Panc1 (cell line): ENCODE results near the gene ECI1. TPM values are rescaled to one million over a fixed set of nuclear protein-coding genes. Genes with fewer than 3 reads are reported as not detected.
A peak's percentile ranks its signal among the peaks of the same experiment; 100 is the strongest.

Experiments
- ATAC-seq: fragments of 200-7000 bp; cut with Tn5 transposase; 2 replicates; pipeline ENCODE4 v1.9.1; 2020; ENCODE audit warnings: mild to moderate bottlenecking, moderate library complexity
- BruUV-seq: library from RNA; stranded (reverse); fragments of 400-500 nt; replicated peaks from 2 replicates; lab custom pipeline; 2021; lab: Mats Ljungman, UMichigan
- CTCF ChIA-PET: fragments of 300-600 bp; sonication (Branson Sonifier 250); formaldehyde crosslinking; loops from one replicate; lab custom pipeline; 2022; ENCODE audit warnings: antibody characterized with exemption; lab: Charles Lee
- POLR2A ChIA-PET: fragments of 300-600 bp; sonication (Branson Sonifier 250); formaldehyde crosslinking; loops from one replicate; lab custom pipeline; 2022; ENCODE audit warnings: antibody characterized with exemption; lab: Charles Lee
- DNase-seq: peaks from one replicate; pipeline ENCODE4 v3.0.0-alpha.2; 2010; ENCODE audit warnings: low read depth, low spot score
- H3K27ac ChIP-seq: 2 replicates; pipeline ENCODE4 v1.5.1; 2011; ENCODE audit warnings: mild to moderate bottlenecking, low read length, inconsistent platforms
- H3K27me3 ChIP-seq: fragments of 200-500 bp; sonication (Bioruptor generic); 2 replicates; pipeline ENCODE4 v1.6.0; 2014; ENCODE audit warnings: low read length, inconsistent platforms; ENCODE audit not compliant: control insufficient read depth, insufficient read depth
- H3K36me3 ChIP-seq: fragments of 200-500 bp; sonication (Bioruptor generic); 2 replicates; pipeline ENCODE4 v1.5.1; 2014; ENCODE audit warnings: inconsistent platforms, mild to moderate bottlenecking, low read length, moderate library complexity; ENCODE audit not compliant: control insufficient read depth, insufficient read depth
- H3K4me1 ChIP-seq: 2 replicates; pipeline ENCODE4 v1.5.1; 2011; ENCODE audit warnings: inconsistent platforms, mild to moderate bottlenecking, low read length, moderate library complexity; ENCODE audit not compliant: control insufficient read depth, insufficient read depth
- H3K4me3 ChIP-seq, 2 experiments: 2 replicates each; pipeline ENCODE4 v1.5.1; 2011 to 2012; ENCODE audit warnings: low read depth in 2 of 2, low read length in 2 of 2, mild to moderate bottlenecking in 2 of 2, inconsistent platforms in 1 of 2, moderate library complexity in 1 of 2
- H3K9me3 ChIP-seq: fragments of 200-500 bp; sonication (Bioruptor generic); 2 replicates; pipeline ENCODE4 v1.5.1; 2014; ENCODE audit warnings: low read depth, mild to moderate bottlenecking, inconsistent platforms, low read length, moderate library complexity; ENCODE audit not compliant: control insufficient read depth, insufficient read depth
- POLR2AphosphoS5 ChIP-seq: IDR thresholded peaks from 2 replicates; pipeline ENCODE4 v1.6.1; 2012; ENCODE audit warnings: mild to moderate bottlenecking, low read depth, low read length, moderate library complexity
- SIN3A ChIP-seq: IDR thresholded peaks from 2 replicates; pipeline ENCODE4 v1.6.1; 2012; ENCODE audit warnings: low read depth, mild to moderate bottlenecking, low read length, moderate library complexity, borderline replicate concordance; ENCODE audit not compliant: insufficient read depth
- TCF7L2 ChIP-seq: IDR thresholded peaks from 2 replicates; pipeline ENCODE4 v1.6.1; 2011; ENCODE audit warnings: mild to moderate bottlenecking, low read depth, low read length, inconsistent platforms
- in situ Hi-C: cut with HindIII; loops from 2 replicates; pipeline ENCODE4 v1.10.0; 2016; ENCODE audit warnings: low sequenced_read_pairs, low pct_unique_long_range_greater_than_20kb
- intact Hi-C: fragments of 100-400 bp; cut with micrococcal nuclease; formaldehyde crosslinking; loops from one replicate; pipeline ENCODE4 v1.10.0; 2022; ENCODE audit not compliant: unreplicated experiment
- total RNA-seq: library from RNA; stranded (reverse); gene quantifications from one replicate; pipeline ENCODE4 v1.2.1, GENCODE V29; 2021; ENCODE audit not compliant: unreplicated experiment
- TF ChIP-seq, protein P1 (sequence below), 2 experiments: IDR thresholded peaks; 2 replicates each; pipeline ENCODE4 v1.6.1; 2011 to 2012; ENCODE audit warnings: low read depth in 2 of 2, control low read depth in 1 of 2, low read length in 1 of 2, mild to moderate bottlenecking in 1 of 2, moderate library complexity in 1 of 2; ENCODE audit not compliant: insufficient read depth in 1 of 2
- TF ChIP-seq, protein P2 (sequence below): fragments of 450-650 bp; IDR thresholded peaks from 2 replicates; pipeline ENCODE4 v1.5.1; 2017; ENCODE audit warnings: mild to moderate bottlenecking

Gene ECI1
- total RNA-seq, 1 experiment from 2014 or later, result 117 TPM

DNA sequence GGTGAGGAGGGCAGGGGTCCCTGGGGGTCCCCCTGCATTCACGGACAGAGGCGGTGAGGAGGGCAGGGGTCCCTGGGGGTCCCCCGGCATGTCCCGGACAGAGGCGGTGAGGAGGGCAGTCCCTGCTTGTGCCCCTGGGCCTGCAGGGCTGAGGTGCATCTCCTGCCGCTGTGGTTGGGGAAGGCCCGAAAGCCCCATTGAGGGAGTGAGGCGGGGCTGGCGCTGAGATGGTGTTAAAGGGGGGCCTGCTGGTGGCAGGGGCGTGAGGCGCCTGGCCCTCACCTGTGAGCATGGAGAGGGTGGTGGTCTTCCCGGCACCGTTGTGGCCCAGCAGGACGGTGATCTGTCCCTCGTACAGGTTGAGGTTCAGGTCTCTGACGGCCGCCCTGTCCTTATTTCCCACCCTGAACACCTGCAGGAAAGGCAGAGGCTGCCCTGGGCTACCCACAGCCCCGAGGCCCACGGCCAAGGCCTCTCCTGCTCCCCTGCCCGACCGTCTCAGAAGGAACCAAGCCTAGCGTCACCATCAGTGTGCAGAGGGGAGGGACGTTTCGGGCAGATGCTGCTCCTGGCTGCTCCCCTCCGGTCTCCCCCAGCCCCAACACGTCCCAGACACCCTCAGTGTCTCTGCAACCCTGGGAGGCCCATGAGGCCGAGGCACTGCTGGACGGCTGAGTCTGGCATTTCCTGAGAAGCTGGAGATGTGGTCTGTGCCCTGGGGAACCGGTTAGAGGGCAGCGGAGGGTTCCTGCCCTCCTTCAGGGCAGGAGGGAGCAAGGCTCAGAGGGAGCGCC is 47.9 kb upstream of the ECI1 start:
- H3K4me1 ChIP-seq, result no peaks in the 10 kb centered on the region
- no peaks in the 10 kb centered on the region for H3K9me3 ChIP-seq
- intact Hi-C loops (no loop called here), in situ Hi-C loops (no loop called here)
- H3K27me3 ChIP-seq, result no peaks in the 10 kb centered on the region
- no peak for TF ChIP-seq POLR2AphosphoS5
- TF ChIP-seq TCF7L2, result no peak
- TF ChIP-seq, protein P1, sequence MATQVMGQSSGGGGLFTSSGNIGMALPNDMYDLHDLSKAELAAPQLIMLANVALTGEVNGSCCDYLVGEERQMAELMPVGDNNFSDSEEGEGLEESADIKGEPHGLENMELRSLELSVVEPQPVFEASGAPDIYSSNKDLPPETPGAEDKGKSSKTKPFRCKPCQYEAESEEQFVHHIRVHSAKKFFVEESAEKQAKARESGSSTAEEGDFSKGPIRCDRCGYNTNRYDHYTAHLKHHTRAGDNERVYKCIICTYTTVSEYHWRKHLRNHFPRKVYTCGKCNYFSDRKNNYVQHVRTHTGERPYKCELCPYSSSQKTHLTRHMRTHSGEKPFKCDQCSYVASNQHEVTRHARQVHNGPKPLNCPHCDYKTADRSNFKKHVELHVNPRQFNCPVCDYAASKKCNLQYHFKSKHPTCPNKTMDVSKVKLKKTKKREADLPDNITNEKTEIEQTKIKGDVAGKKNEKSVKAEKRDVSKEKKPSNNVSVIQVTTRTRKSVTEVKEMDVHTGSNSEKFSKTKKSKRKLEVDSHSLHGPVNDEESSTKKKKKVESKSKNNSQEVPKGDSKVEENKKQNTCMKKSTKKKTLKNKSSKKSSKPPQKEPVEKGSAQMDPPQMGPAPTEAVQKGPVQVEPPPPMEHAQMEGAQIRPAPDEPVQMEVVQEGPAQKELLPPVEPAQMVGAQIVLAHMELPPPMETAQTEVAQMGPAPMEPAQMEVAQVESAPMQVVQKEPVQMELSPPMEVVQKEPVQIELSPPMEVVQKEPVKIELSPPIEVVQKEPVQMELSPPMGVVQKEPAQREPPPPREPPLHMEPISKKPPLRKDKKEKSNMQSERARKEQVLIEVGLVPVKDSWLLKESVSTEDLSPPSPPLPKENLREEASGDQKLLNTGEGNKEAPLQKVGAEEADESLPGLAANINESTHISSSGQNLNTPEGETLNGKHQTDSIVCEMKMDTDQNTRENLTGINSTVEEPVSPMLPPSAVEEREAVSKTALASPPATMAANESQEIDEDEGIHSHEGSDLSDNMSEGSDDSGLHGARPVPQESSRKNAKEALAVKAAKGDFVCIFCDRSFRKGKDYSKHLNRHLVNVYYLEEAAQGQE (IDR thresholded peaks at IDR 0.05; ENCODE audit: insufficient read depth in 1 of 2, low read depth in 2 of 2, low read length in 1 of 2), result no peak
- TF ChIP-seq, protein P2, sequence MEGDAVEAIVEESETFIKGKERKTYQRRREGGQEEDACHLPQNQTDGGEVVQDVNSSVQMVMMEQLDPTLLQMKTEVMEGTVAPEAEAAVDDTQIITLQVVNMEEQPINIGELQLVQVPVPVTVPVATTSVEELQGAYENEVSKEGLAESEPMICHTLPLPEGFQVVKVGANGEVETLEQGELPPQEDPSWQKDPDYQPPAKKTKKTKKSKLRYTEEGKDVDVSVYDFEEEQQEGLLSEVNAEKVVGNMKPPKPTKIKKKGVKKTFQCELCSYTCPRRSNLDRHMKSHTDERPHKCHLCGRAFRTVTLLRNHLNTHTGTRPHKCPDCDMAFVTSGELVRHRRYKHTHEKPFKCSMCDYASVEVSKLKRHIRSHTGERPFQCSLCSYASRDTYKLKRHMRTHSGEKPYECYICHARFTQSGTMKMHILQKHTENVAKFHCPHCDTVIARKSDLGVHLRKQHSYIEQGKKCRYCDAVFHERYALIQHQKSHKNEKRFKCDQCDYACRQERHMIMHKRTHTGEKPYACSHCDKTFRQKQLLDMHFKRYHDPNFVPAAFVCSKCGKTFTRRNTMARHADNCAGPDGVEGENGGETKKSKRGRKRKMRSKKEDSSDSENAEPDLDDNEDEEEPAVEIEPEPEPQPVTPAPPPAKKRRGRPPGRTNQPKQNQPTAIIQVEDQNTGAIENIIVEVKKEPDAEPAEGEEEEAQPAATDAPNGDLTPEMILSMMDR, result no peak
- TF ChIP-seq SIN3A, result no peak
- H3K36me3 ChIP-seq, result no peaks in the 10 kb centered on the region
- ATAC-seq (peak; percentile 45), DNase-seq (no peak)
- ChIA-PET POLR2A (interaction anchor here (0.6 kb wide), 1 partner anchor 10 kb away, joined by 5 read pairs; no protein-coding TSS in a partner anchor), CTCF (no interaction called here)
- H3K4me3 ChIP-seq, result no peak overlapping the region
- H3K27ac ChIP-seq, result no peak overlapping the region
- BruUV-seq, result no TSS peak

DNA sequence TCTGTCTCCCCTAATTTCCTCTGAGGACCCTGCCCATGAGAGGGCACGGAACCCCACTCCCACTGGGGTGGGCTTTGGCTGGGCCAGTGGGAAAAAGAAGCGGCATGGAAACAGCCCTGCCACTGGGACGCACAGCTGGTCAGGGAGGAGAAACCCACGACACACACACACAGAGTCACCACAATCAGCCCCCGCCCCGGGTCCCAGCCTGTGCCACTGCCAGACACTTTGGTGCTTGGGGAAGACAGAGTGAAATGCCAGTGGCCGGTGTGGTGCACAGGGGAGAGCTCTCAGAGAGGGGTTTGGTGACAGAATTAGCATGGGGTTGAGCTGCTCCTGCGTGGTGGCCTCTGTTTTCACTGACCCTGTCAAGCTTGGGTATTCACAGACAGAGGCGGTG is 47.2 kb upstream of the ECI1 start:
- Histone ChIP-seq H3K27me3 (no peaks in the 10 kb centered on the region), H3K36me3 (no peaks in the 10 kb centered on the region), H3K9me3 (no peaks in the 10 kb centered on the region), H3K4me1 (no peaks in the 10 kb centered on the region), H3K4me3 (no peak overlapping the region), H3K27ac (no peak overlapping the region)
- intact Hi-C loops, result no loop called here
- in situ Hi-C loops, result no loop called here
- no peak for DNase-seq
- TF ChIP-seq TCF7L2 (no peak), SIN3A (no peak), POLR2AphosphoS5 (no peak)
- TF ChIP-seq, protein P2, result no peak
- TF ChIP-seq, protein P1 (IDR thresholded peaks at IDR 0.05; ENCODE audit: insufficient read depth in 1 of 2, low read depth in 2 of 2, low read length in 1 of 2), result no peak
- no TSS peak for BruUV-seq
- POLR2A ChIA-PET, result no interaction called here
- no peak for ATAC-seq
- CTCF ChIA-PET, result no interaction called here
